Breast epithelium (tissue), 4 donors: Measurements from ENCODE around the gene LUC7L3. TPM values are rescaled to one million over a fixed set of nuclear protein-coding genes. Genes with fewer than 3 reads are reported as not detected.

Experiments
- DNase-seq, 2 donors: peaks; one replicate each; pipeline ENCODE4 v3.0.0-alpha.2; 2019; ENCODE audit warnings: low spot score in 2 of 2
- H3K27ac ChIP-seq, 2 donors: fragments of 200-600 bp; sonication (generic) in 1 of 2; one replicate each; pipeline ENCODE4 v1.5.1; 2016 to 2019; ENCODE audit warnings: mild to moderate bottlenecking in 1 of 2
- H3K27me3 ChIP-seq, 2 donors: fragments of 200-600 bp; sonication (generic) in 1 of 2; one replicate each; pipeline versions ENCODE4 v1.5.1 to v1.6.0; 2017 to 2019; ENCODE audit warnings: control low read depth in 1 of 2, mild to moderate bottlenecking in 1 of 2
- H3K36me3 ChIP-seq: fragments of 200-600 bp; one replicate; pipeline ENCODE4 v1.5.1; 2019
- H3K4me1 ChIP-seq, 2 donors: fragments of 200-600 bp; sonication (generic); one replicate each; pipeline ENCODE4 v1.5.1; 2016 to 2019; ENCODE audit warnings: control low read depth in 1 of 2
- H3K4me3 ChIP-seq, 3 donors: fragments of 200-600 bp; sonication (generic); 1 replicate in 2 of 3; 2 replicates in 1 of 3; pipeline ENCODE4 v1.5.1; 2016 to 2019; ENCODE audit warnings: mild to moderate bottlenecking in 3 of 3, moderate library complexity in 2 of 3
- H3K9me3 ChIP-seq, 2 donors: fragments of 200-600 bp; sonication (generic) in 1 of 2; one replicate each; pipeline ENCODE4 v1.5.1; 2016 to 2019; ENCODE audit warnings: control low read depth in 1 of 2
- CTCF ChIP-seq, 3 donors: fragments of 450-650 bp; IDR thresholded peaks; one replicate each; pipeline ENCODE4 v1.5.1; 2016 to 2017; ENCODE audit warnings: antibody characterized with exemption in 3 of 3, mild to moderate bottlenecking in 3 of 3, moderate library complexity in 3 of 3
- POLR2A ChIP-seq: fragments of 450-650 bp; IDR thresholded peaks from one replicate; pipeline ENCODE4 v1.6.1; 2016; ENCODE audit warnings: antibody characterized with exemption, mild to moderate bottlenecking, moderate library complexity
- POLR2AphosphoS5 ChIP-seq, 3 donors: sonication (generic); formaldehyde crosslinking; IDR thresholded peaks; one replicate each; pipeline ENCODE4 v1.6.1; 2017; ENCODE audit warnings: antibody characterized with exemption in 3 of 3
- intact Hi-C: fragments of 100-400 bp; cut with DNase I; formaldehyde crosslinking; loops from one replicate; pipeline ENCODE4 v1.15.1; 2023; ENCODE audit warnings: low total_unique reads
- total RNA-seq, 3 donors: library from RNA; depleted of rRNA; stranded (reverse); fragments of >200 nt; gene quantifications; one replicate each; pipeline ENCODE4 v1.1.0, GENCODE V29; 2016

Gene LUC7L3
- total RNA-seq, 3 donors from 2014 or later: 70.7 to 161 (median 104) TPM

- no peaks in the 10 kb centered on the region for H3K4me1 ChIP-seq
- H3K9me3 ChIP-seq: no peaks in the 10 kb centered on the region
- no peak overlapping the region for H3K4me3 ChIP-seq
- intact Hi-C loops: no loop called here
- TF ChIP-seq POLR2A (no peak), CTCF (IDR thresholded peaks at IDR 0.05) (no peak), POLR2AphosphoS5 (IDR thresholded peaks at IDR 0.05) (no peak)
- no peak overlapping the region for H3K27ac ChIP-seq
- DNase-seq: no peak
- H3K36me3 ChIP-seq: no peaks in the 10 kb centered on the region
- H3K27me3 ChIP-seq: no peaks in the 10 kb centered on the region
Measured at GRCh38 chr17:50758989-50759544, 39.7 kb downstream of the LUC7L3 start.

- H3K9me3 ChIP-seq: no peaks in the 10 kb centered on the region
- no peaks in the 10 kb centered on the region for H3K27me3 ChIP-seq
- intact Hi-C loops: no loop called here
- DNase-seq: no peak
- no peaks in the 10 kb centered on the region for H3K36me3 ChIP-seq
- H3K27ac ChIP-seq: no peak overlapping the region
- H3K4me3 ChIP-seq: no peak overlapping the region
- TF ChIP-seq POLR2A (no peak), CTCF (IDR thresholded peaks at IDR 0.05) (no peak), POLR2AphosphoS5 (IDR thresholded peaks at IDR 0.05) (no peak)
- H3K4me1 ChIP-seq: no peaks in the 10 kb centered on the region
Measured at GRCh38 chr17:50762177-50762576, 42.8 kb downstream of the LUC7L3 start.

- Histone ChIP-seq H3K36me3 (no peaks in the 10 kb centered on the region), H3K27me3 (no peaks in the 10 kb centered on the region), H3K4me3 (no peak overlapping the region), H3K4me1 (no peaks in the 10 kb centered on the region), H3K9me3 (no peaks in the 10 kb centered on the region), H3K27ac (no peak overlapping the region)
- TF ChIP-seq CTCF (IDR thresholded peaks at IDR 0.05) (no peak), POLR2A (no peak), POLR2AphosphoS5 (IDR thresholded peaks at IDR 0.05) (no peak)
- intact Hi-C loops: no loop called here
- DNase-seq: no peak
Measured at GRCh38 chr17:50763716-50764475, 44.5 kb downstream of the LUC7L3 start.

GRCh38 chr17:50764734-50765149, 45.3 kb downstream of the LUC7L3 start:
- no peak overlapping the region for H3K4me3 ChIP-seq
- TF ChIP-seq POLR2AphosphoS5 (IDR thresholded peaks at IDR 0.05) (no peak), POLR2A (no peak), CTCF (IDR thresholded peaks at IDR 0.05) (no peak)
- no peak for DNase-seq
- H3K36me3 ChIP-seq: no peaks in the 10 kb centered on the region
- no peaks in the 10 kb centered on the region for H3K9me3 ChIP-seq
- no peaks in the 10 kb centered on the region for H3K27me3 ChIP-seq
- no peak overlapping the region for H3K27ac ChIP-seq
- H3K4me1 ChIP-seq: no peaks in the 10 kb centered on the region
- intact Hi-C loops: no loop called here

- H3K27ac ChIP-seq: no peak overlapping the region
- intact Hi-C loops: no loop called here
- TF ChIP-seq POLR2A (no peak), CTCF (IDR thresholded peaks at IDR 0.05) (no peak), POLR2AphosphoS5 (IDR thresholded peaks at IDR 0.05) (no peak)
Measured at GRCh38 chr17:50765454-50766221, 46.2 kb downstream of the LUC7L3 start.

More at GRCh38 chr17:50765454-50766221, 46.2 kb downstream of the LUC7L3 start:
- H3K4me3 ChIP-seq: no peak overlapping the region
- H3K9me3 ChIP-seq: no peaks in the 10 kb centered on the region
- no peak for DNase-seq
- H3K36me3 ChIP-seq: no peaks in the 10 kb centered on the region
- no peaks in the 10 kb centered on the region for H3K4me1 ChIP-seq
- no peaks in the 10 kb centered on the region for H3K27me3 ChIP-seq
